ENCODE measurements around the gene TUBA8. TPM values are rescaled to one million over a fixed set of nuclear protein-coding genes. Genes with fewer than 3 reads are reported as not detected.

TUBA8 gene
- total RNA-seq, 1 experiment from 2014 or later: 0.72 TPM

DNA sequence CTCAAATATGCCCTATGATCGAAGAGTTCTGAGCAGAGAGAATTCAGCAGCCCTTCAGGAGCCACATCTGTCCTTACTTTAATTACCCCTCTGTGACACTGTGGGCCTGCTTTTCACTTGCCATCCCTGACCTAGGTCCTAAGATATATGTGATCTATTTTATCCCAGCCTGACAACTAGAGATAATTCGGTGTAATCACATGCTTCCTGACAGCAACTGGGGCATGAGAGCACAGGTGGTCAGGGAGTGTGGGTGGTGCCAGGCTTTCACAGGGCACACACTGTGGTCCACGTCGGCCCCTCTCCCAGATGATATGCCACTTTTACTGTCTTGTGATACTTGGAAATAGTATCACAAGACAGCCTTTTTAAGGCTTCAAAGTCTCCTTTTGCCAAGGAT is 3.9 kb downstream of the TUBA8 start:
- ATAC-seq: no peak
- H3K4me3 Mint-ChIP-seq: no peak overlapping the region
- no peak overlapping the region for H3K27ac Mint-ChIP-seq
- no peaks in the 10 kb centered on the region for H3K36me3 Mint-ChIP-seq
- ChIA-PET CTCF (no interaction called here), POLR2A (interaction anchor here (0.5 kb wide), 1 partner anchor 35 kb away, joined by 3 read pairs; no protein-coding TSS in a partner anchor)
- TF ChIP-seq CBFB (CRISPR knock-in tag; IDR thresholded peaks at IDR 0.05; ENCODE audit: low read depth) (no peak), NR3C1 (CRISPR knock-in tag; conservative IDR thresholded peaks at IDR 0.05; ENCODE audit: low read depth) (no peak), SP1 (CRISPR knock-in tag; conservative IDR thresholded peaks at IDR 0.05) (no peak), ZNF121 (CRISPR knock-in tag; IDR thresholded peaks at IDR 0.05) (no peak), PREB (CRISPR knock-in tag; IDR thresholded peaks at IDR 0.05; ENCODE audit: borderline replicate concordance) (no peak), ZNF416 (CRISPR knock-in tag; IDR thresholded peaks at IDR 0.05) (no peak), NFE2L1 (CRISPR knock-in tag; IDR thresholded peaks at IDR 0.05) (no peak), ZNF423 (CRISPR knock-in tag; IDR thresholded peaks at IDR 0.05) (no peak), NR1H2 (CRISPR knock-in tag; IDR thresholded peaks at IDR 0.05) (no peak), CREM (CRISPR knock-in tag; IDR thresholded peaks at IDR 0.05) (no peak)
- TF ChIP-seq, protein P1, sequence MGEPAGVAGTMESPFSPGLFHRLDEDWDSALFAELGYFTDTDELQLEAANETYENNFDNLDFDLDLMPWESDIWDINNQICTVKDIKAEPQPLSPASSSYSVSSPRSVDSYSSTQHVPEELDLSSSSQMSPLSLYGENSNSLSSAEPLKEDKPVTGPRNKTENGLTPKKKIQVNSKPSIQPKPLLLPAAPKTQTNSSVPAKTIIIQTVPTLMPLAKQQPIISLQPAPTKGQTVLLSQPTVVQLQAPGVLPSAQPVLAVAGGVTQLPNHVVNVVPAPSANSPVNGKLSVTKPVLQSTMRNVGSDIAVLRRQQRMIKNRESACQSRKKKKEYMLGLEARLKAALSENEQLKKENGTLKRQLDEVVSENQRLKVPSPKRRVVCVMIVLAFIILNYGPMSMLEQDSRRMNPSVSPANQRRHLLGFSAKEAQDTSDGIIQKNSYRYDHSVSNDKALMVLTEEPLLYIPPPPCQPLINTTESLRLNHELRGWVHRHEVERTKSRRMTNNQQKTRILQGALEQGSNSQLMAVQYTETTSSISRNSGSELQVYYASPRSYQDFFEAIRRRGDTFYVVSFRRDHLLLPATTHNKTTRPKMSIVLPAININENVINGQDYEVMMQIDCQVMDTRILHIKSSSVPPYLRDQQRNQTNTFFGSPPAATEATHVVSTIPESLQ (CRISPR knock-in tag; IDR thresholded peaks at IDR 0.05): no peak
- TF ChIP-seq, protein P2, sequence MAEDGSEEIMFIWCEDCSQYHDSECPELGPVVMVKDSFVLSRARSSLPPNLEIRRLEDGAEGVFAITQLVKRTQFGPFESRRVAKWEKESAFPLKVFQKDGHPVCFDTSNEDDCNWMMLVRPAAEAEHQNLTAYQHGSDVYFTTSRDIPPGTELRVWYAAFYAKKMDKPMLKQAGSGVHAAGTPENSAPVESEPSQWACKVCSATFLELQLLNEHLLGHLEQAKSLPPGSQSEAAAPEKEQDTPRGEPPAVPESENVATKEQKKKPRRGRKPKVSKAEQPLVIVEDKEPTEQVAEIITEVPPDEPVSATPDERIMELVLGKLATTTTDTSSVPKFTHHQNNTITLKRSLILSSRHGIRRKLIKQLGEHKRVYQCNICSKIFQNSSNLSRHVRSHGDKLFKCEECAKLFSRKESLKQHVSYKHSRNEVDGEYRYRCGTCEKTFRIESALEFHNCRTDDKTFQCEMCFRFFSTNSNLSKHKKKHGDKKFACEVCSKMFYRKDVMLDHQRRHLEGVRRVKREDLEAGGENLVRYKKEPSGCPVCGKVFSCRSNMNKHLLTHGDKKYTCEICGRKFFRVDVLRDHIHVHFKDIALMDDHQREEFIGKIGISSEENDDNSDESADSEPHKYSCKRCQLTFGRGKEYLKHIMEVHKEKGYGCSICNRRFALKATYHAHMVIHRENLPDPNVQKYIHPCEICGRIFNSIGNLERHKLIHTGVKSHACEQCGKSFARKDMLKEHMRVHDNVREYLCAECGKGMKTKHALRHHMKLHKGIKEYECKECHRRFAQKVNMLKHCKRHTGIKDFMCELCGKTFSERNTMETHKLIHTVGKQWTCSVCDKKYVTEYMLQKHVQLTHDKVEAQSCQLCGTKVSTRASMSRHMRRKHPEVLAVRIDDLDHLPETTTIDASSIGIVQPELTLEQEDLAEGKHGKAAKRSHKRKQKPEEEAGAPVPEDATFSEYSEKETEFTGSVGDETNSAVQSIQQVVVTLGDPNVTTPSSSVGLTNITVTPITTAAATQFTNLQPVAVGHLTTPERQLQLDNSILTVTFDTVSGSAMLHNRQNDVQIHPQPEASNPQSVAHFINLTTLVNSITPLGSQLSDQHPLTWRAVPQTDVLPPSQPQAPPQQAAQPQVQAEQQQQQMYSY (CRISPR knock-in tag; IDR thresholded peaks at IDR 0.05): no peak
- TF ChIP-seq, protein P3, sequence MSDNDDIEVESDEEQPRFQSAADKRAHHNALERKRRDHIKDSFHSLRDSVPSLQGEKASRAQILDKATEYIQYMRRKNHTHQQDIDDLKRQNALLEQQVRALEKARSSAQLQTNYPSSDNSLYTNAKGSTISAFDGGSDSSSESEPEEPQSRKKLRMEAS (CRISPR knock-in tag; IDR thresholded peaks at IDR 0.05): no peak
- TF ChIP-seq, protein P4, sequence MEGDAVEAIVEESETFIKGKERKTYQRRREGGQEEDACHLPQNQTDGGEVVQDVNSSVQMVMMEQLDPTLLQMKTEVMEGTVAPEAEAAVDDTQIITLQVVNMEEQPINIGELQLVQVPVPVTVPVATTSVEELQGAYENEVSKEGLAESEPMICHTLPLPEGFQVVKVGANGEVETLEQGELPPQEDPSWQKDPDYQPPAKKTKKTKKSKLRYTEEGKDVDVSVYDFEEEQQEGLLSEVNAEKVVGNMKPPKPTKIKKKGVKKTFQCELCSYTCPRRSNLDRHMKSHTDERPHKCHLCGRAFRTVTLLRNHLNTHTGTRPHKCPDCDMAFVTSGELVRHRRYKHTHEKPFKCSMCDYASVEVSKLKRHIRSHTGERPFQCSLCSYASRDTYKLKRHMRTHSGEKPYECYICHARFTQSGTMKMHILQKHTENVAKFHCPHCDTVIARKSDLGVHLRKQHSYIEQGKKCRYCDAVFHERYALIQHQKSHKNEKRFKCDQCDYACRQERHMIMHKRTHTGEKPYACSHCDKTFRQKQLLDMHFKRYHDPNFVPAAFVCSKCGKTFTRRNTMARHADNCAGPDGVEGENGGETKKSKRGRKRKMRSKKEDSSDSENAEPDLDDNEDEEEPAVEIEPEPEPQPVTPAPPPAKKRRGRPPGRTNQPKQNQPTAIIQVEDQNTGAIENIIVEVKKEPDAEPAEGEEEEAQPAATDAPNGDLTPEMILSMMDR (IDR thresholded peaks at IDR 0.05): no peak
- TF ChIP-seq, protein P5, sequence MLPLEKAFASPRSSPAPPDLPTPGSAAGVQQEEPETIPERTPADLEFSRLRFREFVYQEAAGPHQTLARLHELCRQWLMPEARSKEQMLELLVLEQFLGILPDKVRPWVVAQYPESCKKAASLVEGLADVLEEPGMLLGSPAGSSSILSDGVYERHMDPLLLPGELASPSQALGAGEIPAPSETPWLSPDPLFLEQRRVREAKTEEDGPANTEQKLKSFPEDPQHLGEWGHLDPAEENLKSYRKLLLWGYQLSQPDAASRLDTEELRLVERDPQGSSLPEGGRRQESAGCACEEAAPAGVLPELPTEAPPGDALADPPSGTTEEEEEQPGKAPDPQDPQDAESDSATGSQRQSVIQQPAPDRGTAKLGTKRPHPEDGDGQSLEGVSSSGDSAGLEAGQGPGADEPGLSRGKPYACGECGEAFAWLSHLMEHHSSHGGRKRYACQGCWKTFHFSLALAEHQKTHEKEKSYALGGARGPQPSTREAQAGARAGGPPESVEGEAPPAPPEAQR (CRISPR knock-in tag; IDR thresholded peaks at IDR 0.05): no peak
- TF ChIP-seq, protein P6, sequence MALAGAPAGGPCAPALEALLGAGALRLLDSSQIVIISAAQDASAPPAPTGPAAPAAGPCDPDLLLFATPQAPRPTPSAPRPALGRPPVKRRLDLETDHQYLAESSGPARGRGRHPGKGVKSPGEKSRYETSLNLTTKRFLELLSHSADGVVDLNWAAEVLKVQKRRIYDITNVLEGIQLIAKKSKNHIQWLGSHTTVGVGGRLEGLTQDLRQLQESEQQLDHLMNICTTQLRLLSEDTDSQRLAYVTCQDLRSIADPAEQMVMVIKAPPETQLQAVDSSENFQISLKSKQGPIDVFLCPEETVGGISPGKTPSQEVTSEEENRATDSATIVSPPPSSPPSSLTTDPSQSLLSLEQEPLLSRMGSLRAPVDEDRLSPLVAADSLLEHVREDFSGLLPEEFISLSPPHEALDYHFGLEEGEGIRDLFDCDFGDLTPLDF (CRISPR knock-in tag; IDR thresholded peaks at IDR 0.05): no peak
- TF ChIP-seq, protein P7, sequence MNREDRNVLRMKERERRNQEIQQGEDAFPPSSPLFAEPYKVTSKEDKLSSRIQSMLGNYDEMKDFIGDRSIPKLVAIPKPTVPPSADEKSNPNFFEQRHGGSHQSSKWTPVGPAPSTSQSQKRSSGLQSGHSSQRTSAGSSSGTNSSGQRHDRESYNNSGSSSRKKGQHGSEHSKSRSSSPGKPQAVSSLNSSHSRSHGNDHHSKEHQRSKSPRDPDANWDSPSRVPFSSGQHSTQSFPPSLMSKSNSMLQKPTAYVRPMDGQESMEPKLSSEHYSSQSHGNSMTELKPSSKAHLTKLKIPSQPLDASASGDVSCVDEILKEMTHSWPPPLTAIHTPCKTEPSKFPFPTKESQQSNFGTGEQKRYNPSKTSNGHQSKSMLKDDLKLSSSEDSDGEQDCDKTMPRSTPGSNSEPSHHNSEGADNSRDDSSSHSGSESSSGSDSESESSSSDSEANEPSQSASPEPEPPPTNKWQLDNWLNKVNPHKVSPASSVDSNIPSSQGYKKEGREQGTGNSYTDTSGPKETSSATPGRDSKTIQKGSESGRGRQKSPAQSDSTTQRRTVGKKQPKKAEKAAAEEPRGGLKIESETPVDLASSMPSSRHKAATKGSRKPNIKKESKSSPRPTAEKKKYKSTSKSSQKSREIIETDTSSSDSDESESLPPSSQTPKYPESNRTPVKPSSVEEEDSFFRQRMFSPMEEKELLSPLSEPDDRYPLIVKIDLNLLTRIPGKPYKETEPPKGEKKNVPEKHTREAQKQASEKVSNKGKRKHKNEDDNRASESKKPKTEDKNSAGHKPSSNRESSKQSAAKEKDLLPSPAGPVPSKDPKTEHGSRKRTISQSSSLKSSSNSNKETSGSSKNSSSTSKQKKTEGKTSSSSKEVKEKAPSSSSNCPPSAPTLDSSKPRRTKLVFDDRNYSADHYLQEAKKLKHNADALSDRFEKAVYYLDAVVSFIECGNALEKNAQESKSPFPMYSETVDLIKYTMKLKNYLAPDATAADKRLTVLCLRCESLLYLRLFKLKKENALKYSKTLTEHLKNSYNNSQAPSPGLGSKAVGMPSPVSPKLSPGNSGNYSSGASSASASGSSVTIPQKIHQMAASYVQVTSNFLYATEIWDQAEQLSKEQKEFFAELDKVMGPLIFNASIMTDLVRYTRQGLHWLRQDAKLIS (CRISPR knock-in tag; IDR thresholded peaks at IDR 0.05; ENCODE audit: borderline replicate concordance): no peak
- DNase-seq (ENCODE audit: low spot score): no peak
- H3K27me3 Mint-ChIP-seq (ENCODE audit: low read depth): peaks cover 25% of the 10 kb centered on the region
- H3K4me1 Mint-ChIP-seq: peaks cover 10% of the 10 kb centered on the region
- peaks cover 2% of the 10 kb centered on the region for H3K9me3 Mint-ChIP-seq
